Mucosa of gallbladder (tissue), 1 donor: ENCODE results near the gene DCPS. TPM values are rescaled to one million over a fixed set of nuclear protein-coding genes. Genes with fewer than 3 reads are reported as not detected.
A peak's percentile ranks its signal among the peaks of the same experiment; 100 is the strongest.
"Not testable (repeated sequence)": the region's sequence is repeated elsewhere in the genome, so short reads cannot be mapped to it uniquely, and the experiment has no call there.

ENCODE experiments used
- DNase-seq: peaks from one replicate; pipeline ENCODE4 v3.0.0-alpha.2; 2020; ENCODE audit warnings: low spot score
- total RNA-seq: library from RNA; stranded (reverse); gene quantifications from one replicate; pipeline ENCODE4 v1.2.1, GENCODE V29; 2021
- donor health status: DM: no; HTN: no; CAD: no.

Gene DCPS
- total RNA-seq, 1 donor from 2014 or later, result 34.6 TPM

DNA sequence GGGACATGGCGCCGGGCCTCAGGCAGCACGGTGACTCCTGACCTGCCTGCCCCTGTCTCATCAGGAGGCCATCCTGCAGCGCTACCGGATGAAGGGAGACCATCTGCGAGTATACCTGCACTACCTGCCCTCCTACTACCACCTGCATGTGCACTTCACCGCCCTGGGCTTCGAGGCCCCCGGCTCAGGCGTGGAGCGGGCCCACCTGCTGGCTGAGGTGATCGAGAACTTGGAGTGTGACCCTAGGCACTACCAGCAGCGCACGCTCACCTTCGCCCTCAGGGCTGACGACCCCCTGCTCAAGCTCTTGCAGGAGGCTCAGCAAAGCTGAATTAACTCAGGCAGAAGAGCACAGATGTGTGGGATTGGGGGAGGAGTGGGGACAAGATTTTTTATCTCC is 41.4 kb downstream of the DCPS start:
- DNase-seq, result no peak

- peak; percentile 60 for DNase-seq
These were observed 42.1 kb downstream of the DCPS start for GRCh38 chr11:126345759-126346585.

GRCh38 chr11:126346586-126346940 is 42.7 kb downstream of the DCPS start:
- DNase-seq, result no peak

DNA sequence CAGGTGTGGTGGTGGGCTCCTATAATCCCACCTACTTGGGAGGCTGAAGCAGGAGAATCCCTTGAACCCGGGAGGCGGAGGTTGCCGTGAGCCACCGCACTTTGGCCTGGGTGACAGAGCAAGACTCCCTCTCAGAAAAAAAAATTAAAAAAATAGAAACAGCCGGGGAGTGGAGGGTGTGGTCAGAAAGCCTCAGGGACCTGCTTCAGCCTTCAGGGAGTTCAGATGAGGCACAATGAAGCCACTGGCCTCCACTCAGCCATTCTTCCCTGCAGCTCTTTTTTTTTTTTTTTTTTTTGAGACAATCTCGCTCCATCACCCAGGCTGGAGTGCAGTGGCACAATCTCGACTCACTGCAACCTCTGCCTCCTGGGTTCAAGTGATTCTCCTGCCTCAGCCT is 43.1 kb downstream of the DCPS start:
- DNase-seq, result not testable (repeated sequence)

DNA sequence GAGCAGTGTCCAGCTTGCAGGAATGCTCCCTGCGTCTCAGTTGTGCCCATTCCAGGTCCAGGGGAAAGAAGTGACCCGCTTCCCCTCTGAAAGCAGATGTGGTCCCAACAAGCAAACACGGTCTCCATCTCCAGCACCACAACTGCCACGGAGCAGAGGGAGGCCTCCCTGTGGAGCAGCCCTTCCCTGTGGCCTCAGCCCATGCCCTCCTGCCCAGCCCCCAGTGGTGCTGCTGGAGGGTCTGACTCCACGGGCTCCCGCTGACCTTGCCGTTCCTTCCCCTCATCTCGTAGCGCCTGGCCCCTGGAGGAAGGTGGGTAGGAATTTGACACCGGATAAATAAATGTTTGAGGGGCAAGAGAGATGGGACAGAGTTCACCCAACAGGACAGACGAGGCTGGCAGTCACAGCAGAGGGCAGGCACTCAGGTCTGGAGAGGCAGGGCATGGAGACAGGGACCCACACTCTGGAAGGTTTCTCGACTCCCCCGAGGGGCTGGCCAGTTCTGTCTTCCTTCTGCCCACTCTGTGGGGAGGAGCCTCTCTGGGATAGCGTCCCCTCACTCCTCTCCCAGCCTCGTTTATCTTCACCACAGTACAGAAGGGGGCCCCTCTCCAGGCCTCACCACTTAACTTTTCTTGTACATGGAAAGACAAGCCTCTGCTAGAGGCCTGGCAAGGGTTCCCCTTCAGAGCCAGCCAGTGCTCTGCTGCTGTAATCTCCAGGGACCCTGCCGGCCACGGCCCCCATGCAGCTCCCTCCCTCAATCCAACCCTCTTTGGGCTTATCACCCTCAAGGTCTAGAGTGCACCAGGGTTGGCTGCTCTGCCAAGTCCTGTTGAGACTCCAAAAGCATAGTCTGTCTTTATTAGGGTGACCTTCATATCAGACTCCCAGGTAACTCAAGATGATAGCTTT is 44.1 kb downstream of the DCPS start:
- no peak for DNase-seq

- DNase-seq, result no peak
These were observed 45.1 kb downstream of the DCPS start for GRCh38 chr11:126348806-126349582.

DNA sequence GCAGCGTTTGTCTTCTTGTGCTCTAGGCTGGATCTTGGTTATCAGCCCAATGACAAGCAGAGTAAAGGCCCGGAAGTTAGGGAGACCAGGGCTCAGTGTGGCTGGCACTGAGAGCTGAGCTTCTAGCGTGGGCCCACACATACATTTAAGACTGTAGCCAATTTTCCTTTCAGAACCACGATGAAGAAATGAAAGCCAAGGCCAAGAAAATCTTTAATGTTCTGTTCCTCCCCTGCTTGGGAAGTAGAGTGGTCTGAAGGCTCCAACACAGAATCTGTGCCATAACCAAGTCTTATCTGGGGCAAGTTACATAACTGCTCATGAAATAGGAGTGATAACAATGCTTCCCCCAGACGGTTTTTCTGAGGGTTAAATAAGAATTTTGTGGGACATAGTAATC is 47.0 kb downstream of the DCPS start:
- no peak for DNase-seq

DNA sequence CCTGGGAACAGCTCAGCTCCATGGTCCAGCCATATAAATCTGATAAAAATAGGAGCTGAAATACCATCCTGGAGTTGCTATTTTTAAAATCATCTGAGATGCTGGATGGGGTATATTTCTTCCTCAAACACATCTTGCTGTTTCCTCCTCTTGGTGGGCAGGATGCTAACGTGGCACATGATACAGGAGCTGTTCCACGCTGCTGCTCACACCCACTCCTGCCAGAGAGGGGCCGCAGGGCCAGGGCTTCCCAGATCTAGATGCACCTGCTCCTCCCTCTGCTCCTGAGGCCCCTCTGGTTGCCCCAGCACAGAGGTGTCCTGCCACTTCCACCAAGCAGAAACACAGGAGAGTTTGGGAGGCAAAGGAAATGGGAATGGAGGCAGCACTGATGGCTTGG is 48.3 kb downstream of the DCPS start:
- DNase-seq, result no peak

DNA sequence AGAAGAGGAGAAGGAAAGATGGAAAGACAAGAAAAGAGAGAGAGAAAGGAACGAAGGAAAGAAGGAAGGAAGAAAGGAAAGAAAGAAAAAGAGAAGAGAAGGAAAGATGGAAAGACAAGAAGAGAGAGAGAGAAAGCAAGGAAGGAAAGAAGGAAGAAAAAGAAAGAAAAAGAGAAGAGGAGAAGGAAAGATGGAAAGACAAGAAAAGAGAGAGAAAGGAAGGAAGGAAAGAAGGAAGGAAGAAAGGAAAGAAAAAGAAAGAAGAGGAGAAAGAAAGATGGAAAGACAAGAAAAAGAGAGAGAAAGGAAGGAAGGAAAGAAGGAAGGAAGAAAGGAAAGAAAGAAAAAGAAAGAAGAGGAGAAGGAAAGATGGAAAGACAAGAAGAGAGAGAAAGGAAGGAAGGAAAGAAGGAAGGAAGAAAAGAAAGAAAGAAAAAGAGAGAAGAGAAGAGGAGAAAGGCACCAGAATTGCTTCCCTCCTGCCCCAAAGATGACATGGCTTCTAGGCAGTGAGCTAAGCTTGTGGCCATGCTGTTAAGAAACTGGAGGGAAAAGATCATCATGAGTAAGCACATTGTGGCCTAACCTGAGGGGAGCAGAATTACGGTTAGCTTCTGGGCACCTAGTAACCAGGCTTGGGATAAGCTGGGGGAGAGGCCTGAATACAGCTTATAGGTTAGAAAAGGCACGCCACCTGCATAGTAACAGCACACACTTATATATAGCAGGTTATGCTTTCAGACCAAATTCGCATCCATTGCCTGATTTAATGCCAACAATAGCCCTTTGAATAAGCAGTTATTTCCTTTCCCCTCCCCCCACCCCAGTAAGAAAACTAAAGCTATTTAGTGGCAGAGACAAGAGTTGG is 49.3 kb downstream of the DCPS start:
- DNase-seq, result no peak

DNA sequence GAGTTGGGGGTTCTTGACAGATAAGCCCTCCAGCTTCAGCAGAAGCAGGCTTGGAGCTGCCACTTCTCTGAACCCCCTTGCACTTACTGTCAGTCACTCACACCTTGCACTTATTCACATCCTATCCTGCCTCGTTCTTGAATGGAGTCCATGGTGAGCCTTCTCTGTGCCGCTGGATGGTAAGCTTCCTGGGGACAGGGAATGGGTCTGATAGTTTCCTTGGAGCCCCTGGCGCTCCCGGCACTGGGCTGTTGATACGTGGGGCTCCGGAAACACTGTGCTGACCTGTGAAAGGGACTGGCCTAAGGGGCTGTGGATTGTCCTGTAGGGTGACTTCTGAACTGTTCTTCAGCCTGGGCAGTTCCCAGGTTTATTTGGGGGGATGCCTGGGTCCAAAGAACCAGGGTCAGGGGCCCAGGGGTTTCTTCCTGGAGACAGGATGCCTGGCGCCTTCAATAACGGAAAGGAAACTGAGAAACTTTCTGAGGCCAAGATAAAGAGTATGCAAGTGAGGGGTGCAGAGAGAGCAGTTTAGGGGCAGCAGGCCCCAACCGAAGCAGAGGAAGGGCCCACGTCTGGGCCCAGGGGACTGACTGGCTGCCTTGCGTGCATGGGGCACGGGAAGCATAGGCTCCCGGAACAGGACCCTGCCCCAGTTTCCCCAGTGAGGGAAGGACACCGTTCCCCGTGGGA is 50.9 kb downstream of the DCPS start:
- no peak for DNase-seq

DNA sequence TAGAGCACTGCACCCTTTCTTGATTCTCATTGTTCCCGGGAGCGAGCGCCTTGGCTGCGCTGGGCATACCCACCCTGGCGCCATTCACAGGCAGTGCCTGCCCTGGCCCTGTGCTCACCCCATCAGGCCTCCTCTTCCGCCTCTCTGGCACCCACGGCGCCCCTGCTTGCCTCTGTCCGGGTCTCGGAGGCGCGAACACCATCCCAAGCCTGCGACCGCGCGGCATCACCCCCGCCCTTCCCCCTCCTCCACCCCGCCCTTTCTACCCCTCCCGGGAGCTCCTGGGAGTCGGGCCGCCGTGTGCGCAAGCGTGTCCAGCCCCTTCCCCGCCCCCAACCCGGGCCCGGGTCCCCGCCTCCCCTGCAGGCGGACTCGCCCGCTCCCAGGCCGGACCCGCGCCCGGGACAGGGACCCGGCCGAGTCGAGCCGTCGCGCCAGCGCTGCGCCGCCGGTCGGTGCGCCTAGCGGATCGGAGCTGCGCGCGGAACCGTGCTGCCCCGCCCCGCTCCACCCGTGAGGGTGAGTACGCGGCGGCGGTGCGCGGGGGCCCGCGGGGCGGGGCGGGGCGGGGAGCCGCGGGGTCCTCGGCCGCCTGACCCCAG is 51.6 kb downstream of the DCPS start, which contains the start of gene ST3GAL4:
Gene ST3GAL4, plus strand, starts transcription at position 363 of the 602 bp plus-strand sequence. CDS start 50,470 bp downstream, outside the sequence.
- peak; percentile 75 for DNase-seq

DNA sequence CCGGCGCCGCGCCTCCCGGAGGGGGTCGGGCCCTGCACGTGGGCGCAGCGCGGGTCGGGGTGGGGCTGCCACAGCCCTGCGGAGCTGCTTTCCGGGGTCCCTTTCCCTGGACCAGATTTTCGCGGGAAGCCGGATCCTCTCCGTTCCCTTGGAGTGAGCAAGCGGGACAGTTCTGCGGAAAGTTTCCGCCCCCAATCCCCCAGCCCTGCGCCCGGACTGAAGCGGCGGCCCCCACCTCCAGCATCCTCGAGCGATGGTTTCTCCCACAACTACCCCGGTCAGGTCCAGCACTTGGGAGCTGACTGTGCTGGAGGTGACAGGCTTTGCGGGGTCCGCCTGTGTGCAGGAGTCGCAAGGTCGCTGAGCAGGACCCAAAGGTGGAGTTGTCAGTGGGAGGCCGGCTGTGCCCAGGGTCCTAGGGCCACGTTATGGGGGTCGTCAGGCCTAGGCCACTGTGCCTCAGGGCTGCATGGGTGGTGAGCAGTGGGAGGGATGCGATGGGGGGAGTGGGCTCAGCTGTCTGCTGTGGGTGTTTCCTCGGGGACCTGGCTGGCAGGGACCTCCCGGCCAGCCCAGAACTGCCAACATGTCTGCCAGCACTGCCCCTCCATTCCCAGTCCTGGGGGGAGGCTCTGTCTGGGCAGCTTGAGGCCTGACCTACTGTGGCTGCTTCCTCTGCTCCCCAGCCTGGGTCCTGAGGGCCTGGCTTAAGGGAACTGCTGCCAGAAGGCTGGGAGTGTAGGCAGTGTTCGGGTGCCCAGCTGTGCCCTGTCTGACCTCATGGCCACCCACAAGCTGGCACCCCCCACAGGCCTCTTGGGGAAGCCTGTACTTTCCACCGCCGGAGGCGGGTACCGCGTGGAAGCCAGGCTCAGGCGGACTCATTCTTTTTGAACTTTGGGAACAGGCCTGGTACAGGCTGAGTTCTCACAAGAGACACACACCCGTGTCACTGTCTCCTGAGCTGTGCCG is 52.4 kb downstream of the DCPS start:
- no peak for DNase-seq

DNA sequence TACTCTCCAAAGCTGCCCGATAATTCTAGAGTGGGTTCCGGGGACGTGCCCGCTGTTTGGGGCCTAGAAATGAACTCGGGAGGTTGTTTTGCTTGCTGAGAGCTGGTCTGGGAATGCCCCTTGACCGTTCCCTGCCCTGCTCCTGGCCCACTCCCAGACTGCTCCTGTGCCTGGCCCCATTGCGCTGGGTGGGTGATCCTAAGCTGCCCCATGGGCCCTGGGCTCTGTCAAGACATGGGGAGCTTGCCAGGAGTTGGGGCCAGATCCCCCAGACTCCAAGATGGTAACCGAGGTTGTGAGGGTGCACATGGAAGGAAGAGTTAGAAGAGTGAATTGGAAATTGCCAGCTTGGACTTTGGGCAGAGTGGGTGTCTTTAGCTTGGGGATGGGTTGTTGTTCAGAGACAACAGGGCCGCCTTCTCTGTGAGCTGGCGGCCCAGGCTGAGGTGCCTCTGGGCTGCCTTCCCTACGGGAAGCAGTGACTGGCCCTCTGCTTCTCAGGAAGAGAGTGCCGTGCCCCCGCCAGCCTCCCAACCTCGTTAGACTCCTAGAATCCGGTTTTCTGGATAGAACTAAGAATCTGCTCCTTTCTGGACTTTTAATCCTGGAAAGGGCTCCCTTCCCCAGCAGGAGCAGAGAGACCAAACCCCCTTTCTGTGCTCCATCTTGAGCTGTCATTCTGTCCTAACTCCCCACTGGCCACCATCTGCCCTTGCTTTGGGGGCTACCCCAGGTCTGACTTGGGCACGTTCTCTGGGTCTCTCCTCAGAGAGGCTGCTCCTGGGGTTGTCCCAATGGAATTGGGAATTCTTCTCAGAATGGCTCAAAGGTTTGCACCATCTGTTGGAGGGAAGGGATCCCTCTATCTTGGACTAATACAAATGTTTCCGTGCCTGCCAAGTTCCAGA is 53.4 kb downstream of the DCPS start:
- DNase-seq, result no peak

DNA sequence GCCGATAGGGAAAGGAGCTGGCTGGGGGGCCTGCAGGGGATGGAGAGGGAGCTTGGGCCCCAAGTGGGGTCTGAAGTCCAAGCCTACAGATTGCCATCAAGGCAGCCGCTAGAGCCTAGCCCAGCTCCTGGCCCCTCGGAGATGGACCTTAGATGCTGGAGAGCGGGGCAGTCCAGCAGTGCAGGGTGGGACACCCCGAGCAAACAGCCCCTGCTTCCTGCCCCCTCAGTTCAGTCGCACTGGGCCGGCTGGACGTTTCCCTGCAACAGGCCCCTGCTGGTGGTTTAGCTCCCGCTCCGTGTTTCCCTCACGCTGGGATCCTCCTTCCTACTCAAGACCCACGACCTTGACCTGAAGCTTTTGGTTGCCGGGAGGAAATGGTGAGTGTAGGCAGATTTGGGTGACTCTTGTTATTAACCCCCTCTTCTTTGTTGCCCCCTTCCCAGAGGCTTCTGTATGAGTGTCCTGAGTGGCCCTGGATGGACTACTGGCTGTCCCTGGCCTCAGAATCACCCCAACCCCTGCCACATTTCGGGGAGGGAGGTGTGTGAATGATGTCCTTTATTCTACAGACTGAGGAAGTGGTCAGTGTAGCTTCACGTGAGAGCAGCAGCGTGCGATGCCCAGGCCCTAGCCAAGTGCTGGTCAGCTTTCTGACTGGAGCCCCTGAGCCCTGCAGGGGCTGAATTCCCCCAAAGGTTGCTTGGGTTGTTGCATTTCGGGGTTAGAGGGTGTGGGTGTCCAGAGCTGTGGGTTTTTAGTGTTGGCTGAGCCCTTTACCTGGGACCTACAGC is 54.3 kb downstream of the DCPS start:
- DNase-seq, result no peak

DNA sequence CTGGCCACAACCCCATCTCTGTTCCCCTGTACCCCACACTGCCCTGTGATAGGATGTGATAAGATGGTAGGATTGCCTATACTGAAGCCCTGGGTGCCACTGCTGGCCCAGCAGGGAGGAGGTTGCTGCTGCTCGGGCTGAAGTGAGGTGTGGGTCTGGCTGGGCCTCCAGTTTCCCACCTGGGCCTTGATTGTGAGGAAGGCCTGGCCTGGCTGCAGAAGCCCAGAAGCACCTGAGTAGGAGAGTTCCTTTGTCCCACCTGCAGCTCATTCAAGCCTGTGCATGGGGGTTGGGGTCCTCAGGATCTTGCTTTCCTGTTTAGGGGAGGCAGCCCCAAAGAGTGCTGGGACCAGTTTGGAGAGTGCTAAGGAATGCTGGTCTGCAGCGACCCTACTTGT is 54.9 kb downstream of the DCPS start:
- no peak for DNase-seq

- peak; percentile 51 for DNase-seq
These were observed 55.7 kb downstream of the DCPS start for GRCh38 chr11:126359431-126360048.
